ENCODE results near the gene TINCR. TPM values are rescaled to one million over a fixed set of nuclear protein-coding genes. Genes with fewer than 3 reads are reported as not detected.
"Not testable (repeated sequence)": the region's sequence is repeated elsewhere in the genome, so short reads cannot be mapped to it uniquely, and the experiment has no call there.

Gene TINCR
- total RNA-seq, 1 experiment from 2014 or later, result 0.34 TPM

DNA sequence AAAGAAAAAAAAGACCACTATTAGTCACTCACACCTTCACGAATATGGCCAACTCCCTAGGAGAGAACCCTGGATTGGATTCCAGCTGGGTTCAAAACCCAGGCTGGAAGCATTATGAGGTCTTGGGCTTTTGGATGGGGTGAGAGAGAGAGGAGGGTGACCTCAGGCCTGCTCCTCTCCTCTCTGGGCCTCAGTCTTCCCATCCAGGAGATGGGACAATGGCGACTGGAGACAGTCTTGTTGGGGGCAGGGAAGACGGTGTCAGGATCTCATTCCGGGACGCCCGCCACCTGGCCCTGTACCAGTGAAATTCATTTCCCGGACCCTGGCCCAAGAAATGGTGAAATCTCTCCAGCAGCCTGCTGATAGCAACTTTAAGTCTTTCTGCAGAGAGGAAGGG lies 26.3 kb downstream of the TINCR start:
- no peaks in the 10 kb centered on the region for H3K27me3 ChIP-seq (replicated peaks; ENCODE audit: insufficient read depth, low read depth, low read length, poor library complexity)
- no peaks in the 10 kb centered on the region for H3K36me3 ChIP-seq (ENCODE audit: insufficient read depth, low read length, poor library complexity, severe bottlenecking)
- CTCF ChIA-PET, result interaction anchor here (0.6 kb wide), 1 partner anchor 493 kb away, joined by 3 read pairs; no protein-coding TSS in a partner anchor
- H3K27ac ChIP-seq (ENCODE audit: low read depth, low read length, poor library complexity, severe bottlenecking), result no peak overlapping the region
- intact Hi-C loops (cut with micrococcal nuclease; ENCODE audit: unreplicated experiment), result no loop called here
- DNase-seq (ENCODE audit: low spot score), result no peak
- H3K4me1 ChIP-seq (ENCODE audit: insufficient read depth, low read length, poor library complexity, severe bottlenecking), result peaks cover 12% of the 10 kb centered on the region
- BruUV-seq (replicated peaks), result no TSS peak
- TF ChIP-seq EZH2 (IDR thresholded peaks at IDR 0.05; ENCODE audit: borderline replicate concordance, low read depth, low read length, poor library complexity, severe bottlenecking), result no peak
- TF ChIP-seq, protein P1, sequence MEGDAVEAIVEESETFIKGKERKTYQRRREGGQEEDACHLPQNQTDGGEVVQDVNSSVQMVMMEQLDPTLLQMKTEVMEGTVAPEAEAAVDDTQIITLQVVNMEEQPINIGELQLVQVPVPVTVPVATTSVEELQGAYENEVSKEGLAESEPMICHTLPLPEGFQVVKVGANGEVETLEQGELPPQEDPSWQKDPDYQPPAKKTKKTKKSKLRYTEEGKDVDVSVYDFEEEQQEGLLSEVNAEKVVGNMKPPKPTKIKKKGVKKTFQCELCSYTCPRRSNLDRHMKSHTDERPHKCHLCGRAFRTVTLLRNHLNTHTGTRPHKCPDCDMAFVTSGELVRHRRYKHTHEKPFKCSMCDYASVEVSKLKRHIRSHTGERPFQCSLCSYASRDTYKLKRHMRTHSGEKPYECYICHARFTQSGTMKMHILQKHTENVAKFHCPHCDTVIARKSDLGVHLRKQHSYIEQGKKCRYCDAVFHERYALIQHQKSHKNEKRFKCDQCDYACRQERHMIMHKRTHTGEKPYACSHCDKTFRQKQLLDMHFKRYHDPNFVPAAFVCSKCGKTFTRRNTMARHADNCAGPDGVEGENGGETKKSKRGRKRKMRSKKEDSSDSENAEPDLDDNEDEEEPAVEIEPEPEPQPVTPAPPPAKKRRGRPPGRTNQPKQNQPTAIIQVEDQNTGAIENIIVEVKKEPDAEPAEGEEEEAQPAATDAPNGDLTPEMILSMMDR (conservative IDR thresholded peaks at IDR 0.05; ENCODE audit: low read depth, low read length), result no peak
- no peaks in the 10 kb centered on the region for H3K9me3 ChIP-seq (ENCODE audit: low read depth, low read length, poor library complexity, severe bottlenecking)
- POLR2A ChIA-PET (ENCODE audit: low non-redundant PET), result no interaction called here
- H3K4me3 ChIP-seq (ENCODE audit: low read depth, low read length, poor library complexity, severe bottlenecking), result no peak overlapping the region

DNA sequence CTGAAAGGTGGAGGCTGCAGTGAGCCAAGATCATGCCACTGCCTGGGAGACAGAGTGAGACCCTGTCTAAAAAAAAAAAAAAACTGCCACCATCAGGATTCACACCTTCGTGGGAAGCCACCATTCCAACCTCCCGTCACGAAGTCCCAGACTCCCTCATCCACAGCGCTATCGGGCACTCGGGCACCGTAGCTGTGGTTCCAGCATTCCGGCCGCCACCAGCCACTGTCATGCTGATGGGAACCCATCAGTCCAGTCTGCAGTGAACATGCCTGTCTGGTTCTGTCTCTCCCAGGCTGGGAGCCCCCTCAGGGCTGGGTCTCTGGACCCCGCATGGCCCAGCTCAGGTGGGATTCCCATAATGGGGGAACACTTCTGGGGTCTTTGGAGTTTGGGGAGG lies 27.5 kb downstream of the TINCR start:
- DNase-seq (ENCODE audit: low spot score), result no peak
- ChIA-PET POLR2A (ENCODE audit: low non-redundant PET) (no interaction called here), CTCF (no interaction called here)
- Histone ChIP-seq H3K4me1 (ENCODE audit: insufficient read depth, low read length, poor library complexity, severe bottlenecking) (peaks cover 15% of the 10 kb centered on the region), H3K27me3 (replicated peaks; ENCODE audit: insufficient read depth, low read depth, low read length, poor library complexity) (no peaks in the 10 kb centered on the region), H3K4me3 (ENCODE audit: low read depth, low read length, poor library complexity, severe bottlenecking) (no peak overlapping the region), H3K9me3 (ENCODE audit: low read depth, low read length, poor library complexity, severe bottlenecking) (peaks cover 2% of the 10 kb centered on the region), H3K36me3 (ENCODE audit: insufficient read depth, low read length, poor library complexity, severe bottlenecking) (no peaks in the 10 kb centered on the region), H3K27ac (ENCODE audit: low read depth, low read length, poor library complexity, severe bottlenecking) (no peak overlapping the region)
- no TSS peak for BruUV-seq (replicated peaks)
- no peak for TF ChIP-seq EZH2 (IDR thresholded peaks at IDR 0.05; ENCODE audit: borderline replicate concordance, low read depth, low read length, poor library complexity, severe bottlenecking)
- TF ChIP-seq, protein P1 (conservative IDR thresholded peaks at IDR 0.05; ENCODE audit: low read depth, low read length), result no peak
- intact Hi-C loops (cut with micrococcal nuclease; ENCODE audit: unreplicated experiment), result no loop called here

DNA sequence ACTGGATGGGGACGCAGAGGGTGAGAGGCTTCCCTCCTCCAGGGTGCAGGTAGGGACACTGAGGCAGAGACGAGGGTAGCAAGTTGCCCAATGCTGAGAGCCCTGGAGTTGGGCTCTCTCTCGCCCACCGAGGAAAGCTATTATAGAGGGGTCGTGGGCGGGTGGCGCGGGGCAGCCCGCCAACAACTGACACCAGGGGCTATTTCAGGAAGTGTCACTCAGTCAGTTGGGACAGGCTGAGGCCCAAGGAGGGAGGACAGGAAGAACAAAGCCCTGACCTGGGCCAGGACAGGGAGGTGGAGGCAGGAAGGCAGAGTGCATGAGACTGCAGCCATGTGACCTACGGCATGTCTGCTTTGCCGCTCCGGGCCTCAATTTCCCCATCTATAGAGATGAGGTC lies 29.9 kb downstream of the TINCR start:
- BruUV-seq (replicated peaks), result no TSS peak
- no peaks in the 10 kb centered on the region for H3K27me3 ChIP-seq (replicated peaks; ENCODE audit: insufficient read depth, low read depth, low read length, poor library complexity)
- intact Hi-C loops (cut with micrococcal nuclease; ENCODE audit: unreplicated experiment), result no loop called here
- H3K27ac ChIP-seq (ENCODE audit: low read depth, low read length, poor library complexity, severe bottlenecking), result no peak overlapping the region
- no peaks in the 10 kb centered on the region for H3K36me3 ChIP-seq (ENCODE audit: insufficient read depth, low read length, poor library complexity, severe bottlenecking)
- peaks cover 15% of the 10 kb centered on the region for H3K4me1 ChIP-seq (ENCODE audit: insufficient read depth, low read length, poor library complexity, severe bottlenecking)
- no peak for DNase-seq (ENCODE audit: low spot score)
- ChIA-PET POLR2A (ENCODE audit: low non-redundant PET) (no interaction called here), CTCF (no interaction called here)
- TF ChIP-seq EZH2 (IDR thresholded peaks at IDR 0.05; ENCODE audit: borderline replicate concordance, low read depth, low read length, poor library complexity, severe bottlenecking), result no peak
- TF ChIP-seq, protein P1 (conservative IDR thresholded peaks at IDR 0.05; ENCODE audit: low read depth, low read length), result no peak
- H3K4me3 ChIP-seq (ENCODE audit: low read depth, low read length, poor library complexity, severe bottlenecking), result no peak overlapping the region
- peaks cover 12% of the 10 kb centered on the region for H3K9me3 ChIP-seq (ENCODE audit: low read depth, low read length, poor library complexity, severe bottlenecking)

DNA sequence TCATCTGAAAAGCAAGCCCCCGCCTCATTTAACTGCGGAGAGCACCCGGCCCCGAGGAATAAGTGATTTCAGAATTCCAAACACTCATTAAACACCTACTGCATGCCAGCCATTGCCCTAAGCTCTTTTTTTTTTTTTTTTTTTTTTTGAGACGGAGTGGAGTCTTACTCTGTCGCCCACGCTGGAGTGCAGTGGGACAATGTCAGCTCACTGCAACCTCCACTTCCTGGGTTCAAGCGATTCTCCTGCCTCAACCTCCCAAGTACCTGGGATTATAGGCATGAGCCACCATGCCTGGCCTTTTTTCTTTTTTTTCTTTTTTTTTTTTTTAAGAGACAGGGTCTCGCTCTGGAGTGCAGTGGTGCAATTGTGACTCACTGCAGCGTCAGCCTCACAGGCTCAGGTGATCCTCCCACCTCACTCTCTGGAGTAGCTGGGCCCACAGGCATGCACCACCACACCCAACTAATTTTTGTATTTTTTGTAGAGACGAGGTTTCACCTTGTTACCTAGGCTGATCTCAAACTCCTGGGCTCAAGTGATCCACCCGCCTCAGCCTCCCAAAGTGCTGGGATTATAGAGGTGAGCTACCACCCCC lies 30.7 kb downstream of the TINCR start:
- DNase-seq (ENCODE audit: low spot score); POLR2A ChIA-PET (ENCODE audit: low non-redundant PET); H3K4me3 ChIP-seq (ENCODE audit: low read depth, low read length, poor library complexity, severe bottlenecking); H3K36me3 ChIP-seq (ENCODE audit: insufficient read depth, low read length, poor library complexity, severe bottlenecking); intact Hi-C loops (cut with micrococcal nuclease; ENCODE audit: unreplicated experiment); H3K27me3 ChIP-seq (replicated peaks; ENCODE audit: insufficient read depth, low read depth, low read length, poor library complexity); H3K27ac ChIP-seq (ENCODE audit: low read depth, low read length, poor library complexity, severe bottlenecking); BruUV-seq (replicated peaks): not testable (repeated sequence)
- peaks cover 12% of the 10 kb centered on the region for H3K9me3 ChIP-seq (ENCODE audit: low read depth, low read length, poor library complexity, severe bottlenecking)
- CTCF ChIA-PET, result interaction anchor here (0.6 kb wide), 2 partner anchors 14 to 348 kb away, joined by 3 to 10 read pairs; no protein-coding TSS in a partner anchor
- peaks cover 15% of the 10 kb centered on the region for H3K4me1 ChIP-seq (ENCODE audit: insufficient read depth, low read length, poor library complexity, severe bottlenecking)
